ENCODE results near the gene GULP1.
"Not testable (repeated sequence)": the region's sequence is repeated elsewhere in the genome, so short reads cannot be mapped to it uniquely, and the experiment has no call there.

The GULP1 gene, protein sequence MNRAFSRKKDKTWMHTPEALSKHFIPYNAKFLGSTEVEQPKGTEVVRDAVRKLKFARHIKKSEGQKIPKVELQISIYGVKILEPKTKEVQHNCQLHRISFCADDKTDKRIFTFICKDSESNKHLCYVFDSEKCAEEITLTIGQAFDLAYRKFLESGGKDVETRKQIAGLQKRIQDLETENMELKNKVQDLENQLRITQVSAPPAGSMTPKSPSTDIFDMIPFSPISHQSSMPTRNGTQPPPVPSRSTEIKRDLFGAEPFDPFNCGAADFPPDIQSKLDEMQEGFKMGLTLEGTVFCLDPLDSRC

DNA sequence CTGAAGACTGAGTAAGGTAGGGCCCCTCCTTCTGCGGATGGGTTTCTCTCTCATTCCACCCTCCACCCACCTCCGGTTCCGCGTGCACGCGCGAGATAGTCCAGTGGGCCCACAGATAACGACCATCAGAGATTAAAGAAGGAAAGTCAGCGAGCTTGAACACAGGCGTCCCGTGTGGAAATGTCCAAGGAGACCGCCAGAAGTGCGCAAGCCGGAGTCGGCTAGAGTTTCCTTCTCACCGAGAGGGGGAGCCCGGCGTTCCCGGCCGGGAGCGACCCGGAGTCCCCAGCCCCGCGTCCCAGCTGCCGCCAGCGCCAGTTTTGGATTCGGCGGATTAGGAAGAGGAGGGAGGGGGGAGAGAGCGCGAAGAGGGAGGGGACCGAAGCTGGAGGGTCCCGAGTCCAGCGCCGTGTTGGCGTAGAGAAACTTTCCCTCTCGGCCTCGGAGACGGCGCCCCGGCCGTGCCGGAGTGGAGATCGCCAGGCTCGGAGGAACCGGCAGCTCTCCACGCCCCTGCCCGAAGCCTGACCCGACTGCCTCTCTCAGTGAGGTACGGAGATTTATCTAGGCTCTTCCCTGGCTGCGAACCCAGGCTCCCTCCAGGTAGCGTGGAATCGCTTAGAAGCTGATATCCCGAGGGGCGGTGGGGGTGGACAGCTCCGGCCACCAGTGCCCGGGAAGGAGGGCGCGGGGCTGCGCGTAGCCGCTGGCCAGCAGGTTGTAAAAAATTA, at the start of gene GULP1:
Gene GULP1 (plus strand): TSS at position 258 of the 731 bp plus-strand sequence. CDS start 185,829 bp downstream, outside the sequence.
- DNase-seq: no peak

DNA sequence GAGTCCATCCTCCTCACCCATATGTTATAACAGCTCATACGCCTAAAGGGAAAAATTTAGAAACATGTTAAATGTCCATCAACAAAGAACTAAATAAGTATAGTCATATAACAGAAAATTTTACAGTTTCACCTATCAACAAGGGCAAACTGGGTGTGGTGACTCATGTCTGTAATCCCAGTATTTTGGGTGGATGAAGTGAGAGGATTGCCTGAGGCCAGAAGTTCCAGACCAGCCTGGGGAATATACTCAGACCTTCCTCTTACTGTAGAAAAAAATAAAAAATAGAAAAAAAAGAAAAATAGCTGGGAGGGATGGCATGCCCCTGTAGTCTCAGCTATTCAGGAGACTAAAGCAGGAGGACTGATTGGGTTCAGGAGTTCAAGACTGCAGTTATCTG, 48.3 kb upstream of the GULP1 start:
- DNase-seq: no peak

DNA sequence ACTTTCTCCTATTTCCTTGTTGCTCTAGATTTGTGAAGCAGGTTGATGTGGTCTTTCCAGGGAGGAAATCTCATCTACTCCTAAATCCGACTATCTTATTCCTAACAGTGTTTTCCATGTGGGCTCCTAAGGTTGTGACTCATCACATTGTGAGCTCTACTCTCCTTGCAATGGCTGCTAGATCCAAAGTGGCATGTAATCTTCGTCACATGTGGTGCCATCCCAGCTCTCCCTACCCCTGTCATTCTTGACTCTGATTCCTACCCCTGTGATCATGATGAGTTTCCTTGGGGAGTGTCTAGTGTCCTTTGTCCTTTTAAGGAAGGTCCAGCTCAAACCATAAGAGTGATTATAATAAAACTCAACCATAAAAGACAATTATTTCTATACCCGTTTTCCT, 47.3 kb upstream of the GULP1 start:
- no peak for DNase-seq

DNA sequence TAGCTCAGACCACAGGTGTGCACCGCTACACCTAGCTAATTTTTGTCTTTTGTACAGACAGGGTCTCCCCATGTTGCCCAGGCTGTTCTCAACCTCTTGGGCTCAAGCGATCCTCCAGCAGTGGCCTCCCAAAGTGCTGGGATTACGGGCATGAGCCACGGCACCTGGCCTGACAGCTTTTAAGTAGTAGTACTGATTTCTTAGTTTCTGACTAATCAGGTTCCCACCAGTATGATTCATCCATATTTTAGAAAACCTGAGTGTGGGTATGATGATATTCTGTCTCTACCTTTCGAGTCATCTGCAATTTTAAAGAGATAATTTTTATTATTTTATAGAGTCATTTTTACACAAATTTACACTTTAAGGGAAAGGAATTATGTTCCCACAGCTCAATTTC, 46.4 kb upstream of the GULP1 start:
- no peak for DNase-seq

DNA sequence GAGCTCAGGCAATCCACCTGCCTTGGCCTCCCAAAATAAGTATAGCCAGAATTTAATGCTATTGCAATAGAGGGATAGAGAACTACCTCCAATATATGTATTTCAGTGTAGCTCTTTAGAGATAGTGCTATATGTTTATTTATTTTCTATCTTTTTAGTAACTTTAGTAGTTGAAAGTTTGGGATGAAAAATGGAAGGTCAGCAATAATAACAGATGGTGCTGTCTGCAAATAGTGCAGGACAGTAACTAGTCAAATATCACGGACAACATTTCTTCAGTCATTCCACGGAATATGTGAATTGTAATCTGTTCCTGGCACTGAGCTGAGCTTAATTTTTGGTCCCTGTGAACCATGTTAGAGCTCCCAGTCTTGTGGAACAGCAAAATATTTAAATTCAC, 43.2 kb upstream of the GULP1 start:
- no peak for DNase-seq

DNA sequence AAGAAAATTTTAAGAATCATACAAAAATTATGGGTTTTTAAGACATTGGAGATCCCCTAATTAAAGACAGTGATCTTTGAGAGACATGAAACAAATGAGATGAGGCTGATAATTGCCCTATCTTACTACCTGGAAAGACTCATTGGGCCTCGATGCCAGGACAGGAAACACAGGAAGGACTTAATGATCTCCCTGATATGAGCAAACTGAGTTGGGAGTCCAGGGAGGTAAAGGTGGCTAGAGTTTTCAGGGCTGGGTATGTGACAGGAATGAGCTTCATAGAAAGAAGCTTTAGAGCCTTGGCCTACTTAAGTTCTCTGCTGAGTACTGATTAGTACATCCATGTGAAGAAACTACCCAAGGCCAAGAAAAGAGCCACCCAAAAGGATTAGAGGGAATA, 40.6 kb upstream of the GULP1 start:
- no peak for DNase-seq

DNA sequence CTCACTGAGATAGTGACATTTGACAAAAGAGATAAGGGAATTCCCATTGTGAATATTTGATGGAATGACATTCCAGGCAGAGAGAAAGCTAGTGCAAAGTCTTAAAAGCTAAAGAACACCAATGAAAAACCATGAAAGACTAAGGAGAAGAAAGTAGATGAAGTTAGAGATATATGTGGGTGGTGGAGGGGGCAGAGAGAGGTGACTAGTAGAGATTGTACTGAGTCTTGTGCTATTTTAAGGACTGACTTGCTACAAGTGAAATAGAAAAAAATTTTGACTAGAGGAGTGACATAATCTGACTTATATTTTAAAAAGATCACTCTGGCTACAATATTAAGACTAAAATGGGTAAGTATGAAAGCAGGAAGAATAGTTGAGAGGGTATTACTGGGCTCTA, 35.3 kb upstream of the GULP1 start:
- DNase-seq: no peak

DNA sequence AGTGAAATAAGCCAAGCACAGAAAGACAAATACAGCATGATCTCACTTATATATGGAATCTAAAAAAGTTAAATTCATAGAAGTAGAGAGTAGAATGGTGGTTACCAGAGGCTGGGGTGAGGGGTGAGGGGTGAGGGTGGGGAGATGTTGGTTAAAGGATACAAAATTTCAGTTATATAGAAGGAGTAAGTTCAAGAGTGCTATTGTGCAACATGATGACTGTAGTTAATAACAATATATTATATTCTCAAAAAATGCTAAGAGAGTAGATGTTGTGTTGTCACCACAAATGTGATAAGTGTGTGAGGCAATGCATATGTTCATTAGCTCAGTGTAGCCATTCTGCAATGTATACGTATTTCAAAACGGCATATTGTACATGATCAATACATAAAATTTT, 26.4 kb upstream of the GULP1 start:
- DNase-seq: no peak

DNA sequence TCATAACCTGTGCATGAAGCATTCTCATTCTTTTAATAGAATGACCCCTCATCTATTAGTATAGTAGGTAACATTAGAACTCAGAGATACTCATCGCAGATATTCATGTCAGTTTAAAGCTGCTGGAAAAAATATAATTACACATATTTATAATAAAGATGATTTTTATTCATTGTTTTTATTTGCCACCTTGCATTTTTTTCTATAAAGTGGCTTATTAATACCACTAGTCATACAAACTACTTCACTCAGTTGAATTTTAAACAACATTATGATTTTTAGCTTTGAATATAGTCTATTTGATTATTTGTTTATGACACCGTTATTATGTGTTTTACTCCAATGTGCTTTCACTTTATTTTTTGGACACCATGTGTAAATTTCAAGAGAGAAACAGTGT, 23.9 kb upstream of the GULP1 start:
- DNase-seq: no peak

DNA sequence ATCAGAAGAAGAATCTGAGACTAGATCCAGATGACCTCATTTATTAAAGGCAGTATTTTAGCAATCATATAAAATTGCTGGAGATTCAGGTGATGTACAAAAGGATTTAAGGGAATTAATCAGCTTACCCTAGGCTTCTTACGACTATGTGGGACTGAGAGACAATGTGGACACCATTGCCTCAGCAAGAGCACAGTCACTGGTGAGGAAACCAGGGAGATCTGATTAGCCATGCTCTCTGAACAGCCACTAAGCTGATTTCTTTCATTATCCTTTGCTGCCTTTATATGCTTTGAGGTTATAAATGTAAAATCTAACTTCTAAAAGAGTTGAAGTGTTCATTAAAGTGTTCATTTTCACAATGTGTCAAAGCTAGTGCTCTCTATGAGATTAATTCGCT, 22.7 kb upstream of the GULP1 start:
- no peak for DNase-seq

DNA sequence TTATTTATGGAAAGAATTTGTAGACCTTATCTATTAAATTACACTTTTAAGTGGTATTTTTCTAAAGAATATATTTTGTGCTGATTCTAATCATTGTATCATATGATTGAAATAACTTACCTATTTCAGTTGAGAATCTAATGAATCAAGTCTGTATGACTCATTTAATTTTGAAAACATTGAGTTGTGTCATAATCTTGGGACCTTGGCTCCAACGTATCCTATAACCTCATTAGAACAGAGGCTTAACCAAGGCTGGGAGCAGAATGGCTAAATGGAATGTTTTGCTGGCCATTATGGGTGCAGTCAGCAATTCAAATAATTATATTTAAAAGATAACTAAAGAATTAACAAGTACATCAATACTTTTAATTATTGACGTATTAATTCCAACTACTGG, 19.6 kb upstream of the GULP1 start:
- no peak for DNase-seq

DNA sequence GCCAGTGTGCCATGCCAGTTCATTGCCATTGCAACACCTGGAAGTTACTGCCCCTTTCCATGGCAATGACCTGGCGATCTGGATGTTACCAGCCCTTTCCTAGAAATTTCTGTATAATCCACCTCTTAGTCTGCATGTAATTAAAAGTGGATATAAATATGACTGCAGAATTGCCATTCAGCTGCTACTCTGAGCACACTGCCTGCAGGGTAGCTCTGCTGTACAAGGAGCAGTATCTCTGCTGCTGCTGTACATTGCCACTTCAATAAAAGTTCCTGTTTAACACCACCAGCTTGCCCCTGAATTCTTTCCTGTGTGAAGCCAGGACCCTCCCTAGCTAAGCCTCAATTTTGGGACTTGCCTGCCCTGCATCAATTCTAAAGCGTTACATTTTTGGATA, 17.4 kb upstream of the GULP1 start:
- no peak for DNase-seq

DNA sequence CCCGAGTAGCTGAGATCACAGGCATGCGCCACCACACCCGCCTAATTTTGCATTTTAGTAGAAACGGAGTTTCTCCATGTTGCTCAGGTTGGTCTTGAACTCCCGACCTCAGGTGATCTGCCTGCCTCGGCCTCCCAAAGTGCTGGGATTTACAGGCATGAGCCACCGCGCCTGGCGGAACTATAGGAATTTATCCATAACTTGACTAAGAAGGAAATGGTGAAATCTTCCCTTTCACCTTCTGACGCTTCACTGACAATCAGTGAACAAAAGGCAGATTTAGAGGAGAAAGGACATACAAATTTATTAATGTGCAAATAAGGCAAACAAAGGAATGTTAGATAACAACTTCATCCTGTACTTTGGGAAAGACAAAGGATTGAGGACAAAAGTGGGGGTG, 15.4 kb upstream of the GULP1 start:
- no peak for DNase-seq

DNA sequence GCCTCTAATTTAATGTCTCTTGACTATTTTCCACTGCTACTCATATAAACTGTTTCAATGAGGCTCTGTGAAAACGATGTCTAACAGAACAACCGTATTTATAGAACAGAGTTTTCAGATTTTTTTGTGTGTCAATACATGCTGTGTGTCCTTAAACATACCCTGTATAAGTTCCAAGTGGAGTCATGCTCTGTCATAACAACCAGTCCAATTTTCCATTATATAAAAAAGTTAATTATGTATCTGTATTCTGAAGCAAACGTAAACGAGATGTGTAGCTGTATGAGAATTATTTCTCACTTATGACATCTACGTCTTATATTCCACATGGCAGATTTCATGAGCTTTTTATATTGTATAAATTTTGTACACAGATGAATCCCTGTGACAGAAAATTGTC, 13.9 kb upstream of the GULP1 start:
- DNase-seq: no peak

DNA sequence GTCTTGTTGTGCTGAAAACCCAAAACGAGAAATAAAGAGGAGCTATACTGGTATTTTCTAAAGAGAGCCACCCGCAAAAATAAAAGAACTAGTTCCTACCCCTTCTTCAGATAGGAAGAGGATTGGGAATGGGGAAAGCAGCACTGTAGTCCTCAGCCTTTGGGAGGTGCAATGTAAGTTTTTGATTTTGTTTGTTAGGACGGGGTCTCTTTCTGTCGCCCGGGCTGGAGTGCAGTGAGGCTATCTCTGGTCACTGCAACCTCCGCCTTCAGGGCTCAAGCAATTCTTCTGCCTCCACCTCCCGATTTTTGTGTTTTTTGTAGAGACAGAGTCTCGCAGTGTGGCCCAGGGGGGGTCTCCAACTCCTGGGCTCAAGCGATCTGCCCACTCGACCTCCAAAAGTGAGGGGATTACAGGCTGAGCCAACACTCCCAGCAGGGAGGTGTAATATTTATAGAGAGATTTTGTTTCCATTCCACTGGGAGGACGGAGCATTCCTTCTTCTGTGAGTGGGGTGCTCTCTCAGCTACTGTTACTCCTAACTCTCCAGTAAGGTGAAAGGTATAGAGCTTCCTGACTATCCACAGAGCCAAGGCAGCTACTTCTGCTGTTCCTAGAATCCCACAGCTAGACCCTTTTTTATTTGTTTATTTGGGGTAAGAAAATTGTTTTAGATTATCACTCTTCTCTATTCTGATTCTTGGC, 13.1 kb upstream of the GULP1 start:
- no peak for DNase-seq

DNA sequence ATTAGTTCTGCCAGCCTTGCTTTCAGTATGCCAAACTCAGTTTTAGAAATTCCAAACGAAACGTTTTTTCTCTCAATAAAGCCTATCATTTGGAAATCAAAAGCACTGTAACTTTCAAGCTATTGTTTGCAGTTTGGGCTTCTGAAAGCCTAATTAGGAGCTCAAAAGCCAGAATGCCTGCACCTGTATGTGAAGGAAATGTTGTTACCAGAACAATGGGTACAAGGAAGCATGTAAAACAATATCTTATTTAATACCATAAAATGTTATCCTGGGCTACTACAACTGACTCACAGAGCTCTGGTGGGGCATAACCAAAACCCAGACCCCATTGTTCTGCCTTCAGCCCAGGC, 12.6 kb upstream of the GULP1 start:
- no peak for DNase-seq

DNA sequence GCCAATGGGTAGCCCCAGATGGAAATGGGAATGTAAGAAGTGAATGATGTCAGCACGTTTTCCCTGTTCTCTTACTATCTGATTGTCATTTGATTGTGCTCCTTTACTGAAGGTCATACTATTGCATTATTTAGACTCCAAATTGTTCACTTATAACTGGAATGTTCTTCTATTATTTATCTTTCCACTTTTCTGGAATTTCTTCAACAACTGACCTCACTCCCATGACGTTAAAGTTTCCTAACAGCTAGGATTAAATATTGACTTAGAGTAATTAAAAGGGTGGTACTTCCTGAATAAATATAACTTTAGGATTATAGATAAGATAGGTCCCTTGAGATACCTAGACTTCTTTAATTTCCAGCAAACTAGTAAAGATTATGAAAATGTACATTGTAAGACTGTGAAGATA, 10.9 kb upstream of the GULP1 start:
- DNase-seq: no peak

DNA sequence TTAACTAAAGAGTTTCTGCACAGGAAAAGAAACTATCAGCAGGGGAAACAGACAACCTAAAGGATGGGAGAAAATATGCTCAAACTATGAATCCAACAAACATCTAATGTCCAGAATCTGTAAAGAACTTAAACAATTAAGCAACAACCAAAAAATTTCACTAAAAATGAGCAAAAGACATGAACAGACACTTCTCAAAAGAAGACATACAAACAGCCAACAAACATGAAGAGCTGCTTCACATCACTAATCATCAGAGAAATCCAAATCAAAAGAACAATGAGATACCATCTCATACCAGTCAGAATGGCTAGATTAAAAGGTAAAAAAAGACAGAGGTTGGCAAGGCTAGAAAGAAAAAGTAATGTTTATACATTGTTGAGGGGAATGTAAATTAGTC, 8.8 kb upstream of the GULP1 start:
- no peak for DNase-seq

DNA sequence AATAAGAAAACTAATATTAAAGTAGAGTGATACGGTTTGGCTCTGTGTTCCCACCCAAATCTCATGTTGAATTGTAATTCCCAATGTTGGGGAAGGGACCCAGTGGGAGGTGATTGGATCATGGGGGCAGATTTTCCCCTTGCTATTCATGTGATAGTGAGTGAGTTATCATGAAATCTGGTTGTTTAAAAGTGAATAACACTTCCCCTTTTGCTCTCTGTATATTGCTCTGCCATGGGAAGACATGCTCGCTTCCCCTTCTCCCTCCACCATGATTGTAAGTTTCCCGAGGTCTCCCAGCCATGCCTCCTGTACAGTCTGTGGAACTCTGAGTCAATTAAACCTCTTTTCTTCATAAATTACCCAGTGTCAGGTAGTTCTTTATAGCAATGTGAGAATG, 7.4 kb upstream of the GULP1 start:
- not testable (repeated sequence) for DNase-seq

DNA sequence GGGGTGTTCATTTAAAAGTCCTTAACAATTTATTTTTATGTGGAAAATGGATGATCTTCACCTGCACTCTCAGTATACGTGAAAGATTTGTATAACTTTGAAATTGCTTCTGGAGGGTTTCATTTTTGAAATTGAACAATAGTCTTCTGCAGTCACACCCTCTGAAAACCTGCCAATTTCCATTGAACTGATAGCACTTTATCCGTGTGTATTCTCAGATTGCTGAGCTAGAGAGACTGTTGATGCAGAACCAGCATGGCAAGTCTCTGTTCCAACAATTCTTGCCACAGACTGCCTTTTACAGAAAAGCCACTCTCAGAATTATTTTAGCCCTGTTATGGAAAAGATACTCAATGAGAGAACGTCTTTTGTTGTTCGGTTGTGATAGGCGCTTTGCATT, 6.6 kb upstream of the GULP1 start:
- DNase-seq: no peak

DNA sequence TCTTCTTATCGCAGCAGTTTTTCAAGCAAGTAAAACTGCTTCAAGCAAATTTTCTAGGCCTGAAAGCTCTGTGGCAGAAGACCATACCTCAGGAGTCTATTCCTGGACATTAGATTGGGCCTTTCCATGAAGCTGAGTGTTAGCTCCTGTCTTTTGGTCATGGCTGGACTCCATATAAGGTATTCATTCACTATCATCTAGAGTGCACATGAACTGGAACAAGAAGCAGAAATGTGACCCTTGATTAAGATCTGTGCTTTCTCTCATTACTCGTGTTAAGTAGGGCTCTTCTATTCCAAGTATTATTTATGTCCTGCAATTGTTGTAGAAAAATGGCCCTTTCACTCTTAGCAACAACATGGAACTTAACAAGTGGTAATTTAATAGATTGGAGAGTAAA, 5.9 kb upstream of the GULP1 start:
- DNase-seq: no peak

DNA sequence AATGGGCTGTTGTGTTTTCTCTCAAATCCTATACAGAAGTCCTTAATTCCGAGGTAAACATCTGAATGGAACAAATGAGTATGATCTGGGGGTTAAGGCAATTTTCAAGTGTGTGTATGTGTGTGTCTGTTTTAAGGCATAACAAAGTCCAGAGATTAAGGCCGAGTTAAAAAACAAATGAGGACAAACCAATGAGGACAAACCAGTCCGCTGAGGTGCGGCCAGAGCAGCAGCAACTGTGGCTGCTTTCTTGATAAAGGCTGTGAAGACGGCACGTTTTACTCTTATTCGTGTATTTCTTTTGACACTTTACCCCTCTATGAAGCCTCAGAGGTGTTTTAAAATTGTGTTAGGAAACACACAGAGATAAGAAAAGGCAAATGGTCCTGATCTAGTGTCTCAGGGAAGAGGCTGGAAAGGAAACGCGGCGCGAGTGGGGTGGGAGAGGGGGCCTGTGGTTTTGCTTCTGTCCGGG, 495 bp upstream of the GULP1 start:
- no peak for DNase-seq

DNA sequence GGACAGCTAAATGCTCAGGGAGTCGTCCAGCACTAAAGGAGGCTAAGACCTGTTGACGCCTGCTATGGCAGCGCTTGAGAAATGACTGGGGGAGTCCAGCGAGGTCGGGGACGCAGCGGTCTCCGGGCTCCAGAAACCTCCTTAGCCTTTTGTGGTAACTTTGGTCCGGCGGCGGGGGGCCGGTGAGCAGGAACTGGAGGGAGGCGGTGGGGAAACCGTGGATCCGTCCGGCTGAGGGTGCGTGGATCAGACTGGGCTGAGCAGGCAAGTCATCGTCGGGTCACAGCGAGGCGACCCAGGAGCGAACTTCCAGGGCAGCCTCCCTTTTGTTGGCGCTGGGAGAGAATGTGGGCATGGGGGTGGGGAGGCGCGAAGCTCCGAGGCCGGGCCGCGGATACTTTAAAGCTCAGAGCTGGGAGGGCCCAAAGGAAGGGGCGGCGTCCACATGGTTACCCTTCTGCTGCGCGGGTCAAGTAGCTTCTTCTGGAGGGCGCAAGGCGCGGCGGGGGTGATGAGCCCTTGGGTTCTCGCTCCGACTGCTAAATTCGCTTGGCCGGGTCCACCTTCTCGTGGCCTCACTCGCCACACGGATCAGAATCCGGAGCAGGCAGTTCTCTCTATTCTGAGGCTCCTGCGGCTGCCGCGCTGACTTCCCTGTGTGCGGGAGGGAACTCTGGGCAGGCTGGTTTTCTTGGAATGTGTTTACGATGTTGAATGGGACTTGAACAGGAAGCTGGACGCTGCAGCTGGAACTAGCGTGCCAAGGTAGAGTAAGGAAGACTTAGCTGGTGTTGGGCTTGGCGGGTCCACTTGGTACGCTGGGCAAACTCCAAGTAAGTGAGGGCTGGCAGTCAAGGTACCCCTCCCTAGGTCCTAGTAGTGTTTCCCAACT, 920 bp downstream of the GULP1 start:
- no peak for DNase-seq
